ENCODE results near the gene C3orf20. TPM values are rescaled to one million over a fixed set of nuclear protein-coding genes. Genes with fewer than 3 reads are reported as not detected.

The C3orf20 gene
- total and polyA plus RNA-seq, 9 of the 15 experiments (the other 6 are each of a cell fraction or from before 2014, with no cell fraction given) = 0.04 TPM; not detected in 8

GRCh38 chr3:14769544-14770325 is 94.8 kb downstream of the C3orf20 start (continued):
- TF ChIP-seq IRF9 (tag; IDR thresholded peaks at IDR 0.05) = no peak
- TF ChIP-seq EP300 (IDR thresholded peaks at IDR 0.05; ENCODE audit: low read length) = no peak

GRCh38 chr3:14770591-14770990 is 95.7 kb downstream of the C3orf20 start:
- Histone ChIP-seq H3K4me3 (no peak overlapping the region), H3K9ac (ENCODE audit: insufficient read depth in 1 of 2, low read depth in 2 of 2, low read length in 2 of 2) (no peak overlapping the region), H2AFZ (ENCODE audit: low read depth, low read length) (no peak overlapping the region), H3K27ac (ENCODE audit: extremely low read depth, low read depth, low read length) (no peak overlapping the region), H3K27me3 (ENCODE audit: control insufficient read depth in 2 of 2, insufficient read depth in 2 of 2, low read length in 2 of 2) (peaks cover 35 to 94% of the 10 kb centered on the region in 2 experiments; a peak in 4 of 5 replicates), H3K4me2 (ENCODE audit: insufficient read depth, low read length) (no peak overlapping the region), H3K4me1 (replicated peaks in 1 of 2; ENCODE audit: control insufficient read depth in 2 of 2, insufficient read depth in 2 of 2, low read length in 2 of 2) (peaks cover 0 to 8% of the 10 kb centered on the region in 2 experiments; a peak in 2 of 5 replicates), H3K36me3 (ENCODE audit: control insufficient read depth, insufficient read depth, low read length) (no peaks in the 10 kb centered on the region), H3K79me2 (ENCODE audit: control insufficient read depth, insufficient read depth, low read length) (no peaks in the 10 kb centered on the region), H3K9me3 (replicated peaks; ENCODE audit: control insufficient read depth, insufficient read depth, low read depth, low read length) (no peaks in the 10 kb centered on the region), H3K9me1 (ENCODE audit: control insufficient read depth, insufficient read depth, low read length) (peaks cover 4% of the 10 kb centered on the region), H4K20me1 (replicated peaks; ENCODE audit: control insufficient read depth, insufficient read depth, low read length) (peaks cover 3% of the 10 kb centered on the region; the same call in 1 of the 2 replicates)
- BruUV-seq (replicated peaks) = no TSS peak
- 2% methylated on average over 7 of the region's 7 CpGs for WGBS (ENCODE audit: insufficient coverage, low coverage, missing lambda C conversion rate)
- FAIRE-seq = no peak
- in situ Hi-C loops (cut with MboI) (no loop called here), intact Hi-C loops (cut with micrococcal nuclease) (no loop called here)
- POLR2A ChIA-PET = interaction anchor here (1.7 kb wide), 1 partner anchor 8 kb away, joined by 3 read pairs; no protein-coding TSS in a partner anchor
- ATAC-seq = no peak
- no peak for DNase-seq (ENCODE audit: extremely low read depth in 1 of 4, low spot score in 3 of 4)
- CTCF ChIA-PET (ENCODE audit: low intra/inter-chr PET ratio) = no interaction called here
- TF ChIP-seq ZKSCAN8 (CRISPR knock-in tag; IDR thresholded peaks at IDR 0.05) (no peak), TFAM (CRISPR knock-in tag; conservative IDR thresholded peaks at IDR 0.05) (no peak), PCBP2 (IDR thresholded peaks at IDR 0.05; ENCODE audit: low read depth, low read length, poor library complexity, severe bottlenecking) (no peak), KDM1A (IDR thresholded peaks at IDR 0.05) (no peak), THAP7 (CRISPR knock-in tag; IDR thresholded peaks at IDR 0.05) (no peak), SP1 (CRISPR knock-in tag; IDR thresholded peaks at IDR 0.05) (no peak), RB1 (IDR thresholded peaks at IDR 0.05; ENCODE audit: low read depth) (no peak), ZMIZ1 (IDR thresholded peaks at IDR 0.05; ENCODE audit: low read depth in 2 of 2, low read length in 2 of 2) (no peak), MITF (IDR thresholded peaks at IDR 0.05) (no peak), ZNF766 (CRISPR knock-in tag; conservative IDR thresholded peaks at IDR 0.05) (no peak), MCM2 (IDR thresholded peaks at IDR 0.05; ENCODE audit: low read depth) (no peak)
